Measurements from ENCODE around the gene LCN9.

DNA sequence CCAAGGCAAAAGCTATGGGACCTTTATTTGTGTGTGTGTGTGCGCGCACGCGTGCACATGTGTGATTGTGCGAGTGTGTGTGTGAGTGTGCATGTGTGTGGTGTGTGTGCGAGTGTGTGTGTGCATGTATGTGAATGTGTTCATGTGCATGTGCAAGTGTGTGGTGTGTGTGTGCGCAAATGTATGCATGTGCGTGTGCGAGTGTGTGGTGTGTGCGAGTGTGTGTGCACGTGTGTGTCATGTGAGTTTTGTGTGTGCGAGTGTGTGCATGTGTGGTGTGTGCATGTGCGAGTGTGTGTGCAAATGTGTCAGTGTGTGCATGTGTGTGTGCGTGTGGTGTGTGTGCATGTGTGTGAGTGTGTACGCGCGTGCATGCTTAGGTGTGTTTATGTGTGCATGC is 12.7 kb upstream of the LCN9 start:
- TF ChIP-seq CTCF (conservative IDR thresholded peaks at IDR 0.05; ENCODE audit: low read depth, low read length) (no peak), FOS (IDR thresholded peaks at IDR 0.05; ENCODE audit: low read depth, low read length) (no peak), POLR2A (IDR thresholded peaks at IDR 0.05; ENCODE audit: low read depth, low read length) (no peak), BHLHE40 (IDR thresholded peaks at IDR 0.05; ENCODE audit: low read depth, low read length) (no peak), SMC3 (IDR thresholded peaks at IDR 0.05; ENCODE audit: low read depth, low read length) (no peak)
